ENCODE data around the gene ARL14.
"Not testable (repeated sequence)": the region's sequence is repeated elsewhere in the genome, so short reads cannot be mapped to it uniquely, and the experiment has no call there.

Gene ARL14

GRCh38 chr3:160678292-160678842 lies 1.4 kb downstream of the ARL14 start:
- no peak for DNase-seq

GRCh38 chr3:160684368-160684740 lies 7.4 kb downstream of the ARL14 start:
- no peak for DNase-seq

GRCh38 chr3:160685144-160685766 lies 8.3 kb downstream of the ARL14 start:
- no peak for DNase-seq

- DNase-seq = no peak
These were observed 10.1 kb downstream of the ARL14 start for GRCh38 chr3:160686955-160687535.

GRCh38 chr3:160691151-160691550 lies 14.2 kb downstream of the ARL14 start:
- no peak for DNase-seq

GRCh38 chr3:160691962-160692361 lies 15.0 kb downstream of the ARL14 start:
- no peak for DNase-seq

GRCh38 chr3:160693191-160693590 lies 16.2 kb downstream of the ARL14 start:
- DNase-seq = no peak

- DNase-seq = no peak
These were observed 17.4 kb downstream of the ARL14 start for GRCh38 chr3:160694345-160694744.

- DNase-seq = no peak
These were observed 18.0 kb downstream of the ARL14 start for GRCh38 chr3:160695003-160695402.

GRCh38 chr3:160695915-160696327 lies 19.0 kb downstream of the ARL14 start:
- DNase-seq = no peak

- no peak for DNase-seq
These were observed 20.8 kb downstream of the ARL14 start for GRCh38 chr3:160697637-160698380.

- DNase-seq = no peak
These were observed 21.7 kb downstream of the ARL14 start for GRCh38 chr3:160698599-160699195.

GRCh38 chr3:160701490-160701889 lies 24.5 kb downstream of the ARL14 start:
- DNase-seq = no peak

GRCh38 chr3:160702290-160702689 lies 25.3 kb downstream of the ARL14 start:
- no peak for DNase-seq

GRCh38 chr3:160703974-160704373 lies 27.0 kb downstream of the ARL14 start:
- no peak for DNase-seq

- DNase-seq = no peak
These were observed 30.3 kb downstream of the ARL14 start for GRCh38 chr3:160707187-160707794.

- DNase-seq = no peak
These were observed 32.7 kb downstream of the ARL14 start for GRCh38 chr3:160709477-160710182.

GRCh38 chr3:160713144-160713543 lies 36.2 kb downstream of the ARL14 start:
- not testable (repeated sequence) for DNase-seq

- no peak for DNase-seq
These were observed 42.8 kb downstream of the ARL14 start for GRCh38 chr3:160719710-160720109.

- no peak for DNase-seq
These were observed 43.3 kb downstream of the ARL14 start for GRCh38 chr3:160720123-160720746.

GRCh38 chr3:160722331-160722730 lies 45.4 kb downstream of the ARL14 start:
- DNase-seq = no peak

- no peak for DNase-seq
These were observed 48.4 kb downstream of the ARL14 start for GRCh38 chr3:160725338-160725737.

Measured in GOT3 (cell line).